Tibial nerve (tissue), 4 donors: ENCODE data around the gene SPESP1.

Source experiments
- EP300 ChIP-seq, 2 donors: sonication (generic); formaldehyde crosslinking; IDR thresholded peaks; one replicate each; pipeline ENCODE4 v1.6.1; 2017; ENCODE audit warnings: antibody characterized with exemption in 2 of 2, mild to moderate bottlenecking in 1 of 2
- POLR2A ChIP-seq, 2 donors: fragments of 450-650 bp; IDR thresholded peaks; one replicate each; pipeline ENCODE4 v1.6.1; 2017; ENCODE audit warnings: antibody characterized with exemption in 2 of 2, mild to moderate bottlenecking in 2 of 2, moderate library complexity in 2 of 2
- TF ChIP-seq, protein P1 (sequence below), 5 experiments: fragments of 200-600 bp in 3 of 5; fragments of 450-650 bp in 2 of 5; sonication (generic) in 3 of 5; IDR thresholded peaks; one replicate each; pipeline ENCODE4 v1.5.1; 2016 to 2019; ENCODE audit warnings: antibody characterized with exemption in 5 of 5, mild to moderate bottlenecking in 3 of 5, moderate library complexity in 2 of 5

- TF ChIP-seq, protein P1, sequence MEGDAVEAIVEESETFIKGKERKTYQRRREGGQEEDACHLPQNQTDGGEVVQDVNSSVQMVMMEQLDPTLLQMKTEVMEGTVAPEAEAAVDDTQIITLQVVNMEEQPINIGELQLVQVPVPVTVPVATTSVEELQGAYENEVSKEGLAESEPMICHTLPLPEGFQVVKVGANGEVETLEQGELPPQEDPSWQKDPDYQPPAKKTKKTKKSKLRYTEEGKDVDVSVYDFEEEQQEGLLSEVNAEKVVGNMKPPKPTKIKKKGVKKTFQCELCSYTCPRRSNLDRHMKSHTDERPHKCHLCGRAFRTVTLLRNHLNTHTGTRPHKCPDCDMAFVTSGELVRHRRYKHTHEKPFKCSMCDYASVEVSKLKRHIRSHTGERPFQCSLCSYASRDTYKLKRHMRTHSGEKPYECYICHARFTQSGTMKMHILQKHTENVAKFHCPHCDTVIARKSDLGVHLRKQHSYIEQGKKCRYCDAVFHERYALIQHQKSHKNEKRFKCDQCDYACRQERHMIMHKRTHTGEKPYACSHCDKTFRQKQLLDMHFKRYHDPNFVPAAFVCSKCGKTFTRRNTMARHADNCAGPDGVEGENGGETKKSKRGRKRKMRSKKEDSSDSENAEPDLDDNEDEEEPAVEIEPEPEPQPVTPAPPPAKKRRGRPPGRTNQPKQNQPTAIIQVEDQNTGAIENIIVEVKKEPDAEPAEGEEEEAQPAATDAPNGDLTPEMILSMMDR (IDR thresholded peaks at IDR 0.05), result no peak
- TF ChIP-seq POLR2A (IDR thresholded peaks at IDR 0.05), result no peak
- TF ChIP-seq EP300 (IDR thresholded peaks at IDR 0.05), result no peak
Measured at GRCh38 chr15:68900027-68900426, 30.3 kb upstream of the SPESP1 start.
